HL-60 (cell line): ENCODE results near the gene FBXO9.

Source experiments
- CTCF ChIP-seq: IDR thresholded peaks from one replicate; pipeline ENCODE4 v1.5.1; 2011; ENCODE audit warnings: low read length, control low read depth, inconsistent platforms; ENCODE audit not compliant: insufficient read depth
- REST ChIP-seq: IDR thresholded peaks from 2 replicates; pipeline ENCODE4 v1.6.1; 2012; ENCODE audit warnings: low read depth; ENCODE audit not compliant: insufficient replicate concordance

GRCh38 chr6:53069427-53069826 is 4.2 kb downstream of the FBXO9 start:
- TF ChIP-seq CTCF (no peak), REST (no peak)
